ENCODE data around the gene APOL3.
"Not testable (repeated sequence)": the region's sequence is repeated elsewhere in the genome, so short reads cannot be mapped to it uniquely, and the experiment has no call there.

Gene APOL3

DNA sequence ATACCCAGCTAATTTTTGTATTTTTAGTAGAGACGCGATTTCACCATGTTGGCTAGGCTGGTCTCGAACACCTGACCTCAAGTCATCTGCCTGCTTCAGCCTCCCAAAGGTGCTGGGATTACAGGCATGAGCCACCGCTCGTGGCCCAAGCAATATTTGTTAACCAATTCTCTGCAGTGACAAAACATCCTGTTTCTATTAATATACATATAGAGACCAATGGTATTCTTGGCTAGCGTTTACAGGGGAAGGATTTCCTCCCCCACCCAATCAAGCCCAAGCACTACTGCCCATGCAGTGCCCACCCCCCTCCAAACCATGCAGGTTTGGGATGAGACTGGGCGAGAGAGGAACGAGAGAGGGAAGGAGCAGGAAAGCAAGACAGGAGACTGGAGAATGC, 53.1 kb downstream of the APOL3 start:
- TF ChIP-seq, protein P1, sequence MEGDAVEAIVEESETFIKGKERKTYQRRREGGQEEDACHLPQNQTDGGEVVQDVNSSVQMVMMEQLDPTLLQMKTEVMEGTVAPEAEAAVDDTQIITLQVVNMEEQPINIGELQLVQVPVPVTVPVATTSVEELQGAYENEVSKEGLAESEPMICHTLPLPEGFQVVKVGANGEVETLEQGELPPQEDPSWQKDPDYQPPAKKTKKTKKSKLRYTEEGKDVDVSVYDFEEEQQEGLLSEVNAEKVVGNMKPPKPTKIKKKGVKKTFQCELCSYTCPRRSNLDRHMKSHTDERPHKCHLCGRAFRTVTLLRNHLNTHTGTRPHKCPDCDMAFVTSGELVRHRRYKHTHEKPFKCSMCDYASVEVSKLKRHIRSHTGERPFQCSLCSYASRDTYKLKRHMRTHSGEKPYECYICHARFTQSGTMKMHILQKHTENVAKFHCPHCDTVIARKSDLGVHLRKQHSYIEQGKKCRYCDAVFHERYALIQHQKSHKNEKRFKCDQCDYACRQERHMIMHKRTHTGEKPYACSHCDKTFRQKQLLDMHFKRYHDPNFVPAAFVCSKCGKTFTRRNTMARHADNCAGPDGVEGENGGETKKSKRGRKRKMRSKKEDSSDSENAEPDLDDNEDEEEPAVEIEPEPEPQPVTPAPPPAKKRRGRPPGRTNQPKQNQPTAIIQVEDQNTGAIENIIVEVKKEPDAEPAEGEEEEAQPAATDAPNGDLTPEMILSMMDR (IDR thresholded peaks at IDR 0.05) = no peak
- DNase-seq (ENCODE audit: low spot score) = no peak

DNA sequence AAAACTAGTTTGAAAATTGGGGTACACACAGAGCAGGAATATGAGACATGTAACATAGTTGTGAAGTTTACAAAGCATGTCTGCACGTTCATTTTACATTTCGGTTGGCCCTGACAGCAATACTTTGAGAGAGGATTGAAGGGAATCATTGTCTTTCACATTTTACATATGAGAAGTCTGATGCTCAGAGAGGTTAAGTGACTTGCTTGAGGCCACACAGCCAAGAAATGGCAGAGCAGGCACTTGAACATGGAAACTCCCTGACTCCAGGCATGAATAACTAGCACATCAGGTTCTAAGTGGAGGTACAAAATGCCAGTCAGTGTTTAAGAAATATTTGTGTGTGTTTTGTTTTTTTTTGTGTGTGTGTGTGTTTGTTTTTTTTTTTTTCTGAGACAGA, 53.6 kb downstream of the APOL3 start:
- no peak for DNase-seq (ENCODE audit: low spot score)
- H3K4me3 ChIP-seq = no peak overlapping the region
- H3K27ac ChIP-seq = no peak overlapping the region
- TF ChIP-seq, protein P1 (IDR thresholded peaks at IDR 0.05) = no peak

More for the DNA sequence above, 53.1 kb downstream of the APOL3 start:
- Histone ChIP-seq H3K27ac (no peak overlapping the region), H3K4me3 (no peak overlapping the region)

DNA sequence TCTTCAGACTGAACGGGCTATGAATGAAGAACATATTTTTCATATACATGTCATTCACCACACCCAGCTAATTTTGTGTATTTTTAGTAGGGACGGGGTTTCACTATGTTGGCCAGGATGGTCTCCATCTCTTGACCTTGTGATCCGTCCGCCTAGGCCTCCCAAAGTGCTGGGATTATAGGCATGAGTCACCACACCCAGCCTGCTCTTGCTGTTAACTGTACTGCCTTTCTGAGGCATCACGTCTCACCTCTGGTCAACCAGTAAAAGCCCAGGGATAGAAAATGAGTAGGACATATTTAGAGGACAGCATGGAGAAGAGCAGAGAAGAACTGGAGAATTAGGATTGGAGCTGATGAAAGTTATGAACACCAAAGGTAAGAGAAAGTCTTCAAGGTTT, 55.6 kb downstream of the APOL3 start:
- H3K4me3 ChIP-seq = no peak overlapping the region
- no peak for DNase-seq (ENCODE audit: low spot score)
- H3K27ac ChIP-seq = no peak overlapping the region
- TF ChIP-seq, protein P1 (IDR thresholded peaks at IDR 0.05) = no peak

DNA sequence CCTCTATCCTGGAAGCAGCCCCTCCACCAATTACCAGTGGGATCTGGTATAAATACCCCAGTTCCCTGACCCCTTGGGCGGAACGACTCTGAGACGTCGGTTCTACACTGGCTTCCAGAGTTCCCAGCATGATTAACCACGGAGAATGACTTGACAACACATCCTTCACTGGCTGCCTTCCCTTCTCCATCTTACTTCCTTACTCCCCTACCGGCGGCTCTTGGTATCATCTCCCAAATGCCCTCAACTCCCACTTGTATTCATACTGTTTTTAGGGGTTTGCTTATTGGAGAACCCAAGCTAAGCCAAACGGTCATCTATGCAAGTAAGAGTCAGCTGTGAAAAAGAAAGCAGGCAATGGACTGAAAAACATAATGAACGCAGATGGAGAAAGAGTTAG, 56.1 kb downstream of the APOL3 start:
- no peak for DNase-seq (ENCODE audit: low spot score)
- no peak overlapping the region for H3K4me3 ChIP-seq
- TF ChIP-seq, protein P1 (IDR thresholded peaks at IDR 0.05) = no peak
- H3K27ac ChIP-seq = no peak overlapping the region

DNA sequence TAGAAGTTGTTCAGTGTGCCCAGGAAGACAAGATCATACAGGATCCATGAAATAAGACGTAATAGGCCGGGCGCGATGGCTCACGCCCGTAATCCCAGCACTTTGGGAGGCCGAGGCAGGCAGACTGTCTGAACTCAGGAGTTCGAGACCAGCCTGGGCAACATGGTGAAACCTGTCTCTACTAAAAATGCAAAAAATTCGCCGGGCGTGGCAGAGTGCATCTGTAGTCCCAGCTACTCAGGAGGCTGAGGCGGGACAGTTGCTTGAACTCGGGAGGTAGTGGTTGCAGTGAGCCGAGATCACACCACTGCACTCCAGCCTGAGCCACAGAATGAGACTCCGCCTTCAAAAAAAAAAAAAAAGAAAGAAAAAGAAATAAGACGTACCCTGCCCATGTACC, 56.7 kb downstream of the APOL3 start:
- TF ChIP-seq, protein P1 (IDR thresholded peaks at IDR 0.05) = no peak
- Histone ChIP-seq H3K4me3 (no peak overlapping the region), H3K27ac (no peak overlapping the region)
- DNase-seq (ENCODE audit: low spot score) = no peak

DNA sequence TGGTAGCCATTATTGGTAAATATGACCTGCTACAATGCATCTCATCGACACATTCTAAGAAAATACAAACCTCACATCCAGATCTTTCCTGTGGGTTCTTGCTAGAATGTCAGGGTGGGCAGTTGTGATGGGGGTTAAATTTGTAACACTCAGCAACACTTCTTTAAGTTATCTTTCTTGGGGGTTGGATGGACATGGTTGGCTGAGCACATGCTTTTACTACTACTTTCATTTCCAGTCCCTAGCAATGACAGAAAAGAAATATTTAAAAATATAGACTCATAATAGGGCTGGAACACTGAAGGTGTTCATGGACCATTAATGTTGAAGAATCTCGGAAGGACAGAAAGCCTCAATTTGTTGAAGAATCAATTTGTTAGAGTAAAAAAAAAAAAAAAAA, 57.6 kb downstream of the APOL3 start:
- H3K4me3 ChIP-seq = no peak overlapping the region
- TF ChIP-seq, protein P1 (IDR thresholded peaks at IDR 0.05) = no peak
- no peak overlapping the region for H3K27ac ChIP-seq
- DNase-seq (ENCODE audit: low spot score) = no peak

DNA sequence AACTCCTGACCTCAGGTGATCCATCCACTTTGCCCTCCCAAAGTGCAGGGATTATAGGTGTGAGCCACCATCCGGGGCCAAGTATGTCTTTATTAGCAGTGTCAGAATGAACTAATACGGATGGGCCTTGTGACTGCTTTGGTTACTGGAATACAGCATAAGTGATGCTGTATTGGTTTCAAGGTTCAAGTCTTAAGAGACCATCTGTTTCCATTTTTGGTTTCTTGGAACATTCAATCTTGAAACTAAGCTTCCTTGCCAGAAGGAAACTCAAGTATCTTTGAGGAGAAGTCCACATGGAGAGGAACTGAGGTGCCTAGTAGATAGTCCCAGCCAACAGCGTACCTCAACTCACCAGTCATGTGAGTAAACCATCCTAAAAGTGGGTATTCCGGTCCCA, 58.8 kb downstream of the APOL3 start:
- DNase-seq (ENCODE audit: low spot score) = no peak
- no peak overlapping the region for H3K27ac ChIP-seq
- TF ChIP-seq, protein P1 (IDR thresholded peaks at IDR 0.05) = no peak
- no peak overlapping the region for H3K4me3 ChIP-seq

DNA sequence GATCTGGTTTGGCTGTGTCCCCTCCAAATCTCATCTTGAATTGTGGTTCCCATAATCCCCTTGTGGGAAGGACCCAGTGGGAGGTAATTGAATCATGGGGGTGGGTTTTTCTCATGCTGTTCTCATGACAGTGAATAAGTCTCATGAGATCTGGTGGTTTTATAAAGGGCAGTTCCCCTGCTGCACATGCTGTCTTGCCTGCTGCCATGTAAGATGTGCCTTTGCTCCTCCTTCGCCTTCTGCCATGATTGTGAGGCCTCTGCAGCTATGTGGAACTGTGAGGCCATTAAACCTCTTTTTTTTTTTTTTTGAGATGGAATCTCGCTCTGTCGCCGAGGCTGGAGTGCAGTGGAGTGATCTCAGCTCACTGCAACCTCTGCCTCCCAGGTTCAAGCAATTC, 59.6 kb downstream of the APOL3 start:
- not testable (repeated sequence) for DNase-seq (ENCODE audit: low spot score); H3K4me3 ChIP-seq; H3K27ac ChIP-seq
